ENCODE results near the gene PHAF1. TPM values are rescaled to one million over a fixed set of nuclear protein-coding genes. Genes with fewer than 3 reads are reported as not detected.

Gene PHAF1
- total and polyA plus RNA-seq, 2 of the 13 experiments (the other 11 are each of a cell fraction or from before 2014, with no cell fraction given): 48.3 to 174 TPM

GRCh38 chr16:67156143-67156844 lies 46.6 kb downstream of the PHAF1 start (continued):
- TF ChIP-seq DZIP1 (CRISPR knock-in tag; IDR thresholded peaks at IDR 0.05) (0 out of 2 replicates have a peak, but pooled peaks have one; percentile 27), SAP130 (CRISPR knock-in tag; IDR thresholded peaks at IDR 0.05; ENCODE audit: low read depth) (peak; percentile 3; the same call in 1 of the 2 replicates), PCBP1 (IDR thresholded peaks at IDR 0.05; ENCODE audit: borderline replicate concordance, low read depth, low read length) (no peak), ARNT2 (CRISPR knock-in tag; IDR thresholded peaks at IDR 0.05; ENCODE audit: low read depth) (0 out of 2 replicates have a peak, but pooled peaks have one; percentile 1), ZBTB1 (CRISPR knock-in tag; IDR thresholded peaks at IDR 0.05; ENCODE audit: borderline replicate concordance) (no peak), GATAD2A (CRISPR knock-in tag; IDR thresholded peaks at IDR 0.05) (no peak), HOXA3 (CRISPR knock-in tag; IDR thresholded peaks at IDR 0.05) (no peak), ZBTB7B (CRISPR knock-in tag; IDR thresholded peaks at IDR 0.05) (0 out of 2 replicates have a peak, but pooled peaks have one; percentile 35), ZNF235 (CRISPR knock-in tag; IDR thresholded peaks at IDR 0.05; ENCODE audit: borderline replicate concordance) (no peak), ZNF629 (CRISPR knock-in tag; conservative IDR thresholded peaks at IDR 0.05) (no peak), ZNF709 (CRISPR knock-in tag; IDR thresholded peaks at IDR 0.05) (no peak), MED13 (CRISPR knock-in tag; IDR thresholded peaks at IDR 0.05) (no peak), TMF1 (CRISPR knock-in tag; IDR thresholded peaks at IDR 0.05; ENCODE audit: low read depth) (no peak), JUND (CRISPR knock-in tag; IDR thresholded peaks at IDR 0.05) (no peak), ZNF792 (CRISPR knock-in tag; IDR thresholded peaks at IDR 0.05) (no peak), ZNF24 (IDR thresholded peaks at IDR 0.05) (no peak), ZNF724P (CRISPR knock-in tag; IDR thresholded peaks at IDR 0.05; ENCODE audit: borderline replicate concordance) (no peak), KLF13 (CRISPR knock-in tag; IDR thresholded peaks at IDR 0.05) (no peak), BRF2 (CRISPR knock-in tag; IDR thresholded peaks at IDR 0.05) (no peak), HIVEP1 (CRISPR knock-in tag; IDR thresholded peaks at IDR 0.05) (no peak), MEIS1 (CRISPR knock-in tag; IDR thresholded peaks at IDR 0.05; ENCODE audit: borderline replicate concordance) (peak; percentile 8; the same call in 1 of the 2 replicates), IKZF4 (CRISPR knock-in tag; IDR thresholded peaks at IDR 0.05; ENCODE audit: borderline replicate concordance, low read depth, not compliant biosample characterization) (no peak)
- TF ChIP-seq, protein P1, sequence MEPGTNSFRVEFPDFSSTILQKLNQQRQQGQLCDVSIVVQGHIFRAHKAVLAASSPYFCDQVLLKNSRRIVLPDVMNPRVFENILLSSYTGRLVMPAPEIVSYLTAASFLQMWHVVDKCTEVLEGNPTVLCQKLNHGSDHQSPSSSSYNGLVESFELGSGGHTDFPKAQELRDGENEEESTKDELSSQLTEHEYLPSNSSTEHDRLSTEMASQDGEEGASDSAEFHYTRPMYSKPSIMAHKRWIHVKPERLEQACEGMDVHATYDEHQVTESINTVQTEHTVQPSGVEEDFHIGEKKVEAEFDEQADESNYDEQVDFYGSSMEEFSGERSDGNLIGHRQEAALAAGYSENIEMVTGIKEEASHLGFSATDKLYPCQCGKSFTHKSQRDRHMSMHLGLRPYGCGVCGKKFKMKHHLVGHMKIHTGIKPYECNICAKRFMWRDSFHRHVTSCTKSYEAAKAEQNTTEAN (CRISPR knock-in tag; conservative IDR thresholded peaks at IDR 0.05): no peak
- TF ChIP-seq, protein P2, sequence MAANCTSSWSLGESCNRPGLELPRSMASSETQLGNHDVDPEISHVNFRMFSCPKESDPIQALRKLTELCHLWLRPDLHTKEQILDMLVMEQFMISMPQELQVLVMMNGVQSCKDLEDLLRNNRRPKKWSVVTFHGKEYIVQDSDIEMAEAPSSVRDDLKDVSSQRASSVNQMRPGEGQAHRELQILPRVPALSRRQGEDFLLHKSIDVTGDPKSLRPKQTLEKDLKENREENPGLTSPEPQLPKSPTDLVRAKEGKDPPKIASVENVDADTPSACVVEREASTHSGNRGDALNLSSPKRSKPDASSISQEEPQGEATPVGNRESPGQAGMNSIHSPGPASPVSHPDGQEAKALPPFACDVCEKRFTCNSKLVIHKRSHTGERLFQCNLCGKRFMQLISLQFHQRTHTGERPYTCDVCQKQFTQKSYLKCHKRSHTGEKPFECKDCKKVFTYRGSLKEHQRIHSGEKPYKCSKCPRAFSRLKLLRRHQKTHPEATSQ (CRISPR knock-in tag; IDR thresholded peaks at IDR 0.05; ENCODE audit: borderline replicate concordance): no peak
- TF ChIP-seq, protein P3, sequence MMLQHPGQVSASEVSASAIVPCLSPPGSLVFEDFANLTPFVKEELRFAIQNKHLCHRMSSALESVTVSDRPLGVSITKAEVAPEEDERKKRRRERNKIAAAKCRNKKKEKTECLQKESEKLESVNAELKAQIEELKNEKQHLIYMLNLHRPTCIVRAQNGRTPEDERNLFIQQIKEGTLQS (CRISPR knock-in tag; IDR thresholded peaks at IDR 0.05): no peak

All from HepG2 (cell line).